ENCODE data around the gene OTOGL.
"Not testable (repeated sequence)": the region's sequence is repeated elsewhere in the genome, so short reads cannot be mapped to it uniquely, and the experiment has no call there.

The OTOGL gene

DNA sequence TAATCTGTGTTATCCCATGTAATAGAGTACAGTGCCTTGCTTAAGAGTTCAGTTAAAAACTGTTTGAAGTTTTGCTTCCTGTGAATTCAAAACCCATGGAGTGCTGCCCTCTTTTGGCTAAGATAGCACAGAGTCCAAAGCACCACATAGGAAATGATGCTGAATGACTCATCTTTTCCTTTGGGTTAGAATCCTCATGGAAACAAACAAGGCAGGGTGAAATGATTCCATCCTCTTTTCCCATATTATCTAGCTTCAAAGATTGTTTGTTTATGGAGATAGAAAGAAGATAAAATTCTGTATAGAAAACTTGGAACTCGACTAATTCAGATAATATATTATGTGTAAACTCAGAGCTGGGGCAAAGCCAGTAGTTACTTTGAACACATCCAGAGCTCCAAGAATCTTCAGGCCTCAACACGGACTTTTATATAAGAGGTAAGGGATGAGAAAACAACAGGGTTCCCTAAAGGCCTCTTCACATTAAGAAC lies 87.4 kb downstream of the OTOGL start:
- DNase-seq, result peak; percentile 3

GRCh38 chr12:80187660-80188090 lies 88.3 kb downstream of the OTOGL start:
- no peak for DNase-seq

DNA sequence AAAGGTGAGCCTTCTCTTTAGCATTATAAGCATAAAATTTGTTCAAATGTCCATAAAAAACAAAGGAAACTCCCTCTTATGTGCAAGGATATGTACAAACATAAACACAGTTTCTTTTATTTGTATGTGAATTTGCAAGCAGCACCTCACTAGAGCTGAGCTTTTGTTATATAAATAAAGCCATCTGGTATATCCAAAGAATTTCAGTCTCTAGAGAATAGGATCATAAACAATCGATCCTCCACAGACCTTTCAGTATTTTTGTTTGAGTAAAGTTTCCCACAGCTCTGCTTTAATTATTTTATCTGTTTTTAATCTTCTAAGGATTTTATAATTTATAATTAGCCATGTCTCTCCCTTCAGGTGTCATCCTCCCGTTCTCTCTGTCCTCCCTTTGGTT lies 89.2 kb downstream of the OTOGL start:
- DNase-seq, result no peak

GRCh38 chr12:80189241-80189640 lies 89.9 kb downstream of the OTOGL start:
- no peak for DNase-seq

GRCh38 chr12:80190001-80190400 lies 90.7 kb downstream of the OTOGL start:
- DNase-seq, result no peak

GRCh38 chr12:80192087-80192486 lies 92.8 kb downstream of the OTOGL start:
- no peak for DNase-seq

GRCh38 chr12:80193865-80194264 lies 94.5 kb downstream of the OTOGL start:
- no peak for DNase-seq

GRCh38 chr12:80195074-80195726 lies 95.9 kb downstream of the OTOGL start:
- DNase-seq, result no peak

GRCh38 chr12:80195737-80196136 lies 96.4 kb downstream of the OTOGL start:
- no peak for DNase-seq

GRCh38 chr12:80196419-80196818 lies 97.1 kb downstream of the OTOGL start:
- DNase-seq, result no peak

- no peak for DNase-seq
Observed at GRCh38 chr12:80198782-80199337, 99.5 kb downstream of the OTOGL start.

GRCh38 chr12:80199931-80200330 lies 100.6 kb downstream of the OTOGL start:
- no peak for DNase-seq

DNA sequence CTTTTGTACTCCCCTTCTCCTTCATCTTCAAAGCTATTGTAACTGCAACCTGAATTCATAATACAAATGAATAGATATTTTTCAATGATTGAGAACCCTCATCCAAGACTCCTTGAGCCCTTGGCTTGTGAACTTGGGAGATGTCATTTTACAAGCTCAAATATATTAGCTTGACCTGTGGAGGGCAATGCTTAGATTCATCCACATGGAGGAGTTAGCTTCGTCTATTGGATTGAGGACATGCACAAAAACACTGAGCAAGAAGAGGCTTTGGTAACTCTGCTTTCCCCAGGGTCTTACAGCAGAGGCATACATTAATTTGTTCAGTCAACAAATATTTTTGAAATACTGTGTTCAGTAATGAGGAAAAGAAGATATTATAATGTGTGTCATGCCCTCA lies 101.1 kb downstream of the OTOGL start:
- DNase-seq, result no peak

GRCh38 chr12:80201908-80202307 lies 102.6 kb downstream of the OTOGL start:
- DNase-seq, result no peak

GRCh38 chr12:80205960-80206359 lies 106.6 kb downstream of the OTOGL start:
- DNase-seq, result no peak

DNA sequence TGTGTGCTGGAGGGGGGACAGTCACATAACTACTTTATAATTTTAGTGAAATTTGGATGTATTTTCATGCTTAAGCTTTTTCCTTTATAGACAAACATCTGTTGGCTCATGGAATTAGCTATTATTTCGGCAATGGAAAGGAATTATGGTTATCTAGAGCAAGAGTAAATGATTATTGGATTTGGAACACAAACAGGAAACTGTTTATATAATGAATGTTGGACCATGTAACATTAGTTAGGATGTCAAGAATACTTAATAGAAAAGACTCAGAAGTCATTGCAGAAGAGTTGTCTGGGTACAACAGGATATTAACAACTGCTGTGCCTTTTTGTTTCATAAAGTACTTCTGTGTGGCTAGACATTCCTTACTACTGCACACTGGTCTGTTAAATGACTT lies 108.7 kb downstream of the OTOGL start:
- no peak for DNase-seq

DNA sequence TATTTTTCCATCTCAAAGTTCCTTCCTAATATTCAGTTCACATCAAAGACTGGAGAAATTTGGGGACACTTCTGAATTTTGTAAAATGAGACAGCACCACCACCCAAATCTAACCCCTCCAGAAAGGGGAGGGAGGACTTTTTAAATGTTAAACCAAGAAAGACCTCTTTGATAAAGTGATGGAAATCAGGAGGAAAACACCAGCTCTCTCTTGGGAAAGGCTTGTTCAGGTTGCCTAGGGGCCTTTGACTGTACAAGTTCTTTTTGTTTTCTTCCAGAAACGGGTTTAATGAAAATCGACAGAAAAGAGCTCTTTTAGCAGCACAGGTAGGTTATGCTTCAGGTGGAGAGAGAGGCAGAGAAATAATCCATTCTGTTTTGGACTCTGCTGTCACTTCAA lies 112.3 kb downstream of the OTOGL start:
- no peak for DNase-seq

DNA sequence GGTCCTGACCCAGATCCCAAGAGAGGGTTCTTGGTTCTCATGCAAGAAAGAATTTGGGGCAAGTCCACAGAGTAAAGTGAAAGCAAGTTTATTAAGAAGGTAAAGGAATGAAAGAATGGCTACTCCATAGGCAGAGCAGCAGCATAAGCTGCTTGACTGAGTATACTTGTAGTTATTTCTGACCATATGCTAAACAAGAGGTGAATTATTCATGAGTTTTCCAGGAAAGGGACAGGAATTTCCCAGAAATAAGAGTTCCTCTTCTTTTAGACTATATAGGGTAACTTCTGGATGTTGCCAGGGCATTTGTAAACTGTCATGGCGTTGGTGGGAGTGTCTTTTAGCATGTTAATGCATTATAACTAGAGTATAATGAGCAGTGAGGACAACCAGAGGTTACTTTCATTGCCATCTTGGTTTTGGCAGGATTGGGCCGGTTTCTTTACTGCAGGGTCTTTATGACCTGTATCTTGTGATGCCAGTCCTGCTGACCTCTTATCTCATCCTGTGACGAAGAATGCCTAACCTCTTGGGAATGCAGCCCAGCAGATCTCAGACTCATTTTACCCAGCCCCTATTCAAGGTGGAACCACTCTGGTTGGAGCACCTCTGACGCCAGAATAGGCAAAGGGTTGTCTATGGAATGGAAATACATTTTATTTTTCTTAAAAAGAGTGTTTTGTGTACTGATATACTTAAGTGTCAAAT lies 113.8 kb downstream of the OTOGL start:
- DNase-seq, result no peak

- no peak for DNase-seq
Observed at GRCh38 chr12:80213871-80214270, 114.5 kb downstream of the OTOGL start.

GRCh38 chr12:80217011-80217535 lies 117.7 kb downstream of the OTOGL start:
- no peak for DNase-seq

DNA sequence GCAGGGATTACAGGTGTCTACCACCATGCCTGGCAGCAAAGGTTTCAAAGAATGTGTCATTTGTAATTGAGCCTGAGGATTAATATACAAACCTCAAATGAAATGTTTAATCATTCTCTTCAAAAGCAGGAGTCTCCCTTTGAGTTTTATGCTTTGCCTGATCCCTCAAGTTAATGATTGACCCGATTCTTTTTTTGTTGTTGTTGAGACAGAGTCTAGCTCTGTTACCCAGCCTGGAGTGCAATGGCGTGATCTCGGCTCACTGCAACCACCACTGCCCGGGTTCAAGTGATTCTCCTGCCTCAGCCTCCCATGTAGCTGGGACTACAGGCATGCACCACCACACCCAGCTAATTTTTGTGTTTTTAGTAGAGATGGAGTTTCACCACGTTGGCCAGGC lies 119.6 kb downstream of the OTOGL start:
- DNase-seq, result not testable (repeated sequence)

DNA sequence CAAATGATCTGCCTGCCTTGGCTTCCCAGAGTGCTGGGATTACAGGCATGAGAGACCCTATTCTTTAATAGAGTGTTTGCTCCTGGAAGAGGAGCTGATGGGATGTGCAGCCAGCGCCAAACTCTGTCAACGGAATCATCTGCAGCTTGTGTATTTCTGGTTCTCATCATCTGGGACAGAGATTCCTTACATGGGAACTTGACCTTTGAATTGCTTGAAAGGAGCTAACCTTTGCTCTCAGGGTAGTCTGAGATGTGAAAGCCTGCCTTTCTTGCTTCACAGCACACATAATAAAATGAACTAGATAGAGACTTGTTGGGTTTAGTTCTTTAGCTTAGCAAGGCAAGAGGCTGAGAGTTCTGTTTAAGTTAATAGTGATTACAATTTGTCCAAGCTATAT lies 120.0 kb downstream of the OTOGL start:
- no peak for DNase-seq

- DNase-seq, result no peak
Observed at GRCh38 chr12:80222261-80222660, 122.9 kb downstream of the OTOGL start.

GRCh38 chr12:80226576-80226975 lies 127.2 kb downstream of the OTOGL start:
- DNase-seq, result no peak

Measured in effector CD4-positive, alpha-beta T cell (primary cell).